HG02759 (cell line): ENCODE data around the gene MYH15.

Experiments used
- ATAC-seq: cut with Tn5 transposase; IDR thresholded peaks from one replicate; pipeline ENCODE4 v1.9.1; 2021; ENCODE audit warnings: mild to moderate bottlenecking, moderate library complexity; ENCODE audit not compliant: unreplicated experiment

MYH15 gene

DNA sequence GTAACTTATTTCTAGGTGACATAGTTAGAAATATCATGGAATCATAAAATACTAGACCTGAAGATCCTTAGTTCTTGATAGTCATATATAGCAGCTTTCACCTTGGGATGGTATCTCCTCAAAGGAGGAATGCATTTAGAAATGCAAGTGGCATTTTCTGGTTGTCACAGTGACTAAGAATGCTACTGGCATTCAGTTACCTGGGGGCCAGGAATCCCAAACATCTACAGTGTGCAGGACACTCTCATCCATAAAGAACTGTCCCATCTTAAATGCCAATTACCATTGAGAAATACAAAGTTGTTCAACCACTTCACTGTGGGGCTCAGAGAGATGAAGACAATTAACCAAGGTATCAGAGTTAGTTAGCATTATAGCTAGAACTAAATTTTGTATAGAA lies 36.7 kb downstream of the MYH15 start:
- no peak for ATAC-seq

DNA sequence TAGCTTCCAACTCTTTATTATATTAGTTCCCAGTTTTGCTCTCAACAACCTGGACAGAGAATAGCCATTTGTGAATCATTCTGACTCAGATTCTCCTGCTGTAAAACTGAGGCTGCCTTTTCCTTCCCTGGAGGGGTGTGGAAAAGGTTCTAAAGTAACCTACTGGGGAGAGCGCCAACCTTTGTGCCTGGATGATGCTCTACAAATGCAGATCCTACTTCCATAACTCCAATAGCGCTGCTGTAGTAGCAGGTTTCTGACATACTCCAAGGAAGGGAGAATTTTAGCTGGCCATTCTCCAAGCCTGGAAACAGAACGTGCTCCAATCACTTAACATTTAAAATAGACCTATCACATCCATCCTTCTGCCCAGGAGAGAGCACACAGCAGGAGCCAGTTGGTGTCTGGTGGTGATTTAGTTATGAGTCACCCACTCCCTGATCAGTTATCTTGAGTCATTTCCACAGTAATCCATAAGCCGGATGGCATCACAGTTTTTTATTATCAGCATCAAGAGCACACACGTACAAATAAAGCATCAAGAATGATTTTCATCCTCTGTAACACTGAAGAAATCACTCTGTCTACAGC lies 38.3 kb downstream of the MYH15 start:
- no peak for ATAC-seq

DNA sequence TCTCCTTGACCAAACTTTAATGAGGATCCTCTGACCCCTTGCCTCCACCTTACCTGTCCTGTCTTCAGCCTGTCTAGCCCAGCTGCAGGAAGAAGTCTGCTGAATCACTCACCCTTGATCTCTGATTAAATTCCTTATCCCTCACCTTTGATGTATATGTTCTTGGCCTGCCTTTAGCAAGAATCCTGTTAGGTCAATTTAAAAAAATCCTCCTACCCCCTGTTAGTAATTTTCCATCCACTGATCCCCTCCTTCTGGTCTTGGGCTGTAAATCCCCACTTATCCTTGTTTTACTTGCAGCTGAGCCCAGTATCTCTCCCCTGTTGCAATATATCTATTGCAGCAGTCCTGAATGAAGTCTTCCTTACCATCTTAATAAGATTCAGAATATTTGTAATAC lies 39.0 kb downstream of the MYH15 start:
- no peak for ATAC-seq

DNA sequence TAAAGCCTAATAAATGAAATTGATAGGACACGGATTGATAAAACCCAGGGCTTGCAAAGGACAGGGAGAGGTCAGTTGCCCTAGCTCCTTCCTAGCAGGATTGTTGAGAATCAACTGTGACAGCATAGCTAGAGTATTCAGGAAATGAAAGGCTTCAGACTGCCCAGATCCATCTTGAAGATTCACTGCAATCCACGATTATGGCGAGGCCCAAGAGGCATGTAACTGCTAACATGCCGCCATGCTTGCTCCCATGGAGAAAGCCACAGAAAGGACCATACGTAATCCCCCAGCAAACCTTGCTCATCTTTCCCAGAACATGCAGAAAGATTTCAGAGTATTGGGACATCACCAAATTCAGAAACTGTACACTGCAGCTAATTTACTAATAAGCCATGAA lies 41.3 kb downstream of the MYH15 start:
- ATAC-seq, result no peak

DNA sequence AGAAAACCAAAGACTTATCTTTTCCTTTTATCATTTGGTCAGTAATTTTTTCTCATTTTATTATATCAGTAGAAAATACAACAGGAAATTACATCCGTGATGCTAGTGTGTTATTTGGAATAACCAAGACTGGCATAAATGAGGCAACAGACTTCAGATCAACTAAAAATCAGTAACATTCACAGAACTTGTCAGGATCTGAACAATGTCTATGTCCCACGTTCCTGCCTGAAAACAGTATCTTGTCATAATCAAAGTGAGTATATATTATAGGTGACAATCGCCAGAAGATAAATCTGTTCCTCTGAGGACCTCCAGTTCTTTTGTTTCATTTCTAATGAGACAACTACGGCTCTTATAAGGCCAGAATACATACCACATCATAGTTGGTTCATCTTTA lies 41.8 kb downstream of the MYH15 start:
- no peak for ATAC-seq

DNA sequence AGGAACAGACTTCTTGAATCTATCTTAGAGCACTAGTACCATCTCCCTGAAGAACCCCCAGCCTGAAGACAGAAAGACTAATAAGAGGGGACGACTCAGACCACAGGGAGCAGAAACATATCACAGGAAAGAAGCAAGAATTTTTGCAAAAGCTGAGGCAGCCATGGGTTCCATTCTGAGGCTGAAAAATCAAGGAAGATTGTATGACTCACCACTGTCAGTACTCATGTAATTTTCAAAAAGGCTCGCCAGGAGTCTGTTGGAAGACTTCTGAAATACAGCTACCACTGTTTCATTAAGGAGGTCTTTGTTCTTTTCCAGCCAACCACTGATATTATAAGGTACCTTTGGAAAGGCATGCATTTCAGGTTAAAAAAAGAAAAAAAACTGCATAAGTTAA lies 47.5 kb downstream of the MYH15 start:
- no peak for ATAC-seq

DNA sequence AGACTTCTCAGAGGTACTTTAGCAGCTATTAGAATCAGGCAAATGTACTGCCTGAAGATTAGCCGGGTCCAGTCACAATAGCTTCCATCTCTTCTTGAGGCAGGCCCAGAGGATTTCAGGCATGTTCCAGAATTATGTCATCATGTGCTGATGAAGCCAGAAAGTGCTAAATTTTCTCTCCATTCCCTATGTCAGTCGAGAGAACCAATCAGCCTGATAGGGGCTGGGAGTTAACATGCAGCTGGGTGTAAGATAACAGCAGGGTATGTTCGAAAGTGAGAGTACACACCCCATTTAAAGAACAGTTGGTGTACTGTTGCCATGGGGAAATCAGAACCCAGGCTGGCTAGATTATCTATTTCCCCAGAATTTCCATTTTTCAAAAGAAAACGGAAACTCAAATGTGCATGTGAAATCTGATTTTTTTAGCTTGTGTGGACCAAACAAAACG lies 48.7 kb downstream of the MYH15 start:
- ATAC-seq, result peak; percentile 74

DNA sequence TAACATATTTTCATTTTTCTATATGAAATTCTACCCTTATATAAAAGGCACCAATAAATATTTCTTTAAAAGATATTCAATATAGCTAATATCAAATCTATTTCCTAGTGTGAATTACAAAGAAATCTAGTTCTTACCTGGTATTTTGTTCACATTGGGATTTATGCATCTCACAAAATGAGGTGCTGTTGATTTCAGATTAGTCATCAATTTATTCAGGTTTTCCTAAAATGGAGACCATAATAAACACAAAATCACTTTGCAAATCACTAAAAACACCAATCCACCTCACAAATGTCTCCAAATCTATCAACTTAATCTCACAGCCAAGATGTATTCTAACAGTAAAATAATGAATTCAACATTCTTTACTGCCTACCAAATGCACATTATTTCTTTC lies 51.2 kb downstream of the MYH15 start:
- ATAC-seq, result no peak

DNA sequence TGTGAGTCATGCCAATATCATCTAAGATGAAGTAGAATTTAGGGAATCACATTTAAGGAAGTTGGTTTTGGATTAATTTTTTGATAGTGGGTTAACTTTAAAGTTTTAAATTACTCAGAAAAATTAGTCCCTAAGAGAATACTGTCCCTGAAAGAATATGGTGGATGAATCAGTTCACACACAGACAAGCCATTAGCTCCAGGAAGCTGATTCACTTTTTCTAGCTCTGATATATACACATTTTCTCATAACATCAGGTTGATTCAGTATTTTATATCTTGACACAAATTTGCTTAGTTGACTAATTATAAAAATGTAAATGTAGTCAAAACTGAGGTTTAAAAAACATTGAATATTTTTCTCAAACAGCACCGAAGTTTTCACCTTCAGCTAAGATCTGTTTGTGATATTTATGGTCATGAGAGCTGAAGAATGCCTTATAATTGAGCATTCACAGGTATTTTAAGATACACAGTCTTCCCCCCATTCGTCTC lies 55.1 kb downstream of the MYH15 start:
- ATAC-seq, result no peak

DNA sequence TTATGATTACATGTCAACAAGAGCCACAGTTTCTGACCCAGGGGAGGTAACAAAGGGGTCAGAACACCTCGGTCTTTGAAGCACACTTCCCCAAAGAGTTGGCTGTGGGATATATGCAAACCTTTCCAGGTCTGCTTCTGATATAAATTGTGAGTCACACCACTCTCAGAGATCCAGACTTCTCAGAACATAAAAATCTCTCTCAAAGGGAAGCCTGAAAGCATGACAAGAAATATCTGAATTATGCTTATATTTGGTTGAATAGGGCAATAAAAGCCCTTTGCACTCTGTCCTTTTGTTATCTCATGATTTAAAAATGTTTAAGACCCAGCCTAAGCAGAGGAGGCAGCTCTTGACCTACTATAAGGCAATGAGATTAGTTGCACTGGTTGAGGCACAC lies 56.8 kb downstream of the MYH15 start:
- ATAC-seq, result no peak

DNA sequence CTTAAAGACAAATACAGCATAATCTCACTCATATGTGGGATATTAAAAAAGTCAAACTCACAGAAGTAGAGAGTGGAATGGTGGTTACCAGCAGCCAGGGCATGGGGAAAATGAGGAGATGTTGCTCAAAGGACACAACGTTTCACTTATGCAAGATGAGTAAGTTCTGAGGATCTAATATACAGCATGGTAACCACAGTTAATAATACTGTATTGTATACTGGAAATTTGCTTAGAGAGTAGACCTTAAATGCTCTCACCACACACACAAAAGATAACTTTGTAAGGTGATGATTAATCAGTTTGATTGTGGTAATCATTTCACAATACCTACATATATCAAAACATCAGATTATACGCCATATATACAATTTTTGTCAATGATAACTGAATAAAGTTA lies 60.0 kb downstream of the MYH15 start:
- ATAC-seq, result no peak

DNA sequence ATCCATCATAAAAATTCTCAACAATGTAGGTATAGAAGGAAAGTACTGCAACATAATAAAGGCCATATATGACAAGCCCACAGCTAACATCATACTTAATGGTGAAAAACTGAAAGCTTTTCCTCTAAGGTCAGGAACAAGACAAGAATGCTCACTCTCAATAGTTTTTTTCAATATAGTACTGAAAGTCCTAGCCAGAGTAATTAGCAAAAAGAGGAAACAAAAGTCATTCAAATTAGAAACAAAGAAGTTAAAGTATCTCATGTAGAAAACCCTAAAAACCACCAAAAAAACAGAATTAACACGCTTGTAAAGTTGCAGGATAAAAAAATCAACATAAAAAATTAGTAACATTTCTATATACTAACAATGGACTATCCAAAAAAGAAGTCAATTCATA lies 61.8 kb downstream of the MYH15 start:
- no peak for ATAC-seq

DNA sequence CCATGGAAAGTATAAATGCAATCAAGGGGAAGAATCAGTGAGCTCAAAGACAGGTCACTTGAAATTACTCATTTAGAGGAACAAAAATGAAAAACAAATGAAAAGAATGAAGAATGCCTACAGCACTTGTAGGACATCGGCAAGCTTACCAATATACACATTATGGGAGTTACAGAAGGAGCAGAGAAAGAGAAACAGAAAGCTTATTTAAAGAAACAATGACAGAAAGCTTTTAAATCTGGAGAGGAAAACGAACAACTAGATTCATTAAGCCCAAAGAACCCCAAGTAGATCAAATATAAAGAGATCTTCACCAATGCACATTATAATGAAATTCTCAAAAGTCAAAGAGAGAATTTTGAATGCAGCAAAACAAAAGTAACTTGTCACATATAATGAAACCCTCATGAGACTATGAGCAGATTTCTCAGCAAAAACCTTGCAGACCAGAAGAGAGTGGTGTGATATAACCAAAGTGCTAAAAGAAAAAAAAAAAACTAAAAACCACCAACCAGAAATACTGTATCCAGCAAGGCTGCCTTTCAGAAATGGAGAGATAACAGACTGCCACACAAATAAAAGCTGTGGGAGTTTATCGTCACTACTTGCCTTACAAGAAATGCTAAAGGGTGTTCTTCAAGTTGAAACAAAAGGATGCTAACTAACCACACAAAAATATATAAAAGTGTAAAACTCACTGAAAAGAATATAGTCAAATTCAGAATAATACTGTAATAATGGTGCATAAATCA lies 63.1 kb downstream of the MYH15 start:
- no peak for ATAC-seq

DNA sequence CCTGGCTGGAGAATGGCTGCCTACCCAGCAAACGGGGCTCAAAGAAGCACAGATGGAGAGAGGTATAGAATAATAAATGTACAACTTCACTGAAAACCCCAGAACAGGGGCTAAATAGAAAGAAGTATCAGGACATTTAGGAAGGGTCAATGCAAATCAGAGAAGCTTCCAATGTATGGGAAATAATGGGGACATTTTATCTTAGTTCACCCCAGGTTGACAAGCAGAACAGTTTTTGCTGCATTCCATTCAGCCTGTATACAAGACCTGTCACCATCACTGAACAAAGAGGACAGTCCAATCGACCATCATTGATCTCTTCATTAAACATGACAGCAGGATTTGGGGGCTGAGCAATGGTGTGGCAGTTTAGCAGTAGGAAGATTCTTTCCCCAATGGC lies 68.1 kb downstream of the MYH15 start:
- no peak for ATAC-seq

DNA sequence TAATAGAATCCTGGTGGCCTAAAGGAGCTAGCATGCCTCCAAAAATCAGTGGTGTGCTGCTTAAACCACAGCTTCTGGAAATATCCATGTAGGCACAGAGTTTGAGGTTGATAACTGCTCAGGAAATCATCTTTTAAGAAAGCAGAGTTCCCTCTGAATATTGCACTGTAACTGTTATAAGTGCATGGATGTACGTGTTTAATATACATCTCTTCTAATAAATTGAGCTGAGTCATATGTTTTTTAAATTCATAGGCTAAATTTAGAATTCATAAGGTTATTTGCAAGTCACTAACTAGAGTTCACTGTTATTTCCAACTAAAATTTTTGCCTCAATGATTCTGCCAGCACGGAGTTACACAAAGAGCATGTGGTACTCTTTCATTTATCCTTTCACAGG lies 68.9 kb downstream of the MYH15 start:
- ATAC-seq, result no peak

DNA sequence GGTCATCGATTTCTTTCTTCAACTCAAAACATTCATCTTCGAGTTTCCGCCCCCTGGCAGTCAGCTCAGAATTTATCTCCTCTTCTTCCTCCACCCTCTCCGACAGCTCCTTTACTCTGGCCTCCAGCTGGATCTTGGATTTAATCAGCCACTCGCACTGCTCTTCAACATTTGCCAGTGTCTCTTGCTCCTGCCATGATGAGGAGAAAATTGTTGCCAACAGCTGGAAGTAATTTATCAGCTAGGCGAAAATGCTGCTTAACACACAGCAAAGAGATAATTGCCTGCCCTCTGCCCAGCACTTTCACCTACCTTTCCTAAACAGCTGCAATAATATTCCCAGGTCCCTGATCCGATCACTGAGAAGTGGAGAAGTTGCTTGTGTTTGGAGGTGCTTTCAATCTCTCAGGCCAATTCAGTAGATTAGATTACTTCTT lies 69.3 kb downstream of the MYH15 start:
- ATAC-seq, result no peak

DNA sequence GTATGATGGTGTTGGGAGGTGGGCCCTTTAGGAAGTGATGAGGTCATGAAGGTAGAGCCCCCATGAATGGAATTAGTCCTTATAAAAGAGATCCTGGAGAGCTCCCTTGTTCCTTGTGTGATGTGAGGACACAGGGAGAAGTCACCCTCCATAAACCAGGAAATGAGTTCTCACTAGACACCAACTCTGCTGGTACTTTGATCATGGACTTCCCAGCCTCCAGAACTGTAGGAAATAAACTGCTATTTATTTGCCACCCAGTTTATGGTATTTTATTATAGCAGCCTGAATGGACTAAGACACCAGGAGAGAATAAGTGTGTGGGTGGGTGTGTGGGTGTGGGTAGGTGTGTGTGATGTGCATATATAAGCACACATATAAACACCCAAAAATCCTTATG lies 71.9 kb downstream of the MYH15 start:
- ATAC-seq, result no peak

DNA sequence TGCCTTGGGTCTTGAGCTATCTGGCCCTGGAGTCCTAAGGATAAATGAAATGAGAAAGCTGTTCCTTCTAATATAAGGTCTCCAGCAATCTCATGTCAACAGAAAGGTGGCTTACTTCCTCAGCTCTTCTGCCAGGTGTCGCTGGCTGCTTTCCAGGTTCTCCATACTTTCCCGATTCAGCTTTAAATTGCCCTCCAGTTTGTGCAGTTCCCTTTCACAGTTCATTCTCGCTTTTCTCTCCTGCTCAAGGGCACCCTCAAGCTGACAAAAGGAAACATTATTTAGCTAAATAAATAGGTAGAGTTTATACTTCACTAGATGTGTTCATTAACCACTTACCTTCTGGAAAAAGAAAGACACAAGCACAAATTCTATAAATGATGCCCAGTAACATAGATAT lies 73.0 kb downstream of the MYH15 start:
- ATAC-seq, result no peak

DNA sequence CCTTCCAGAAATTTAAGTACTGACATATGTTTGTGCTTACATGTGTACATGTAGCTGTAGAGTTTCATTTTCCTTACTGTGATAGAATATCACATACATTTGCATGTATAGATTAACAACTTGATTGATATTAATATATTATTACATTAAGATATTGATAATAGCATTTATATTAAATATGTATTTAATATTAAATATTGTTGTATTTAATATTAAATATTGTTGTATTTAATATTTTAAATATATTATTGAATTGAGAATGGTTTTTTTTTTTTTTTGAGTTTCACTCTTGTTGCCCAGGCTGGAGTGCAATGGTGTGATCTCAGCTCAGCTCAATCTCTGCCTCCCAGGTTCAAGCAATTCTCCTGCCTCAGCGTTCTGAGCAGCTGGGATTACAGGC lies 76.5 kb downstream of the MYH15 start:
- no peak for ATAC-seq

DNA sequence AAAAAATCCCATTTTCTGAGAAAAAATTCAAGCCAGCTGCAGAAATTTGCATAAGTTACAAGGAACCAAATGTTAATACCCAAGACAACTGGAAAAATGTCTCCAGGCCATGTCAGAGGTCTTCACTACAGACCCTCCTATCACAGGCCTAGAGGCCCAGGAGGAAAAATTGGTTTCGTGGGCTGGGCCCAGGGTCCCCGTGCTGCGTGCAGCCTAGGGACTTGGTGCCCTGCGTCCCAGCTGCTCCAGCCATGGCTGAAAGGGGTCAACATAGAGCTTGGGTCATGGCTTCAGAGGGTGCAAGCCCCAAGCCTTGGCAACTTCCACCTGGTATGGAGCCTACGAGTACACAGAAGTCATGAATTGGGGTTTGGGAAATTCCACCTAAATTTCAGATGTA lies 78.0 kb downstream of the MYH15 start:
- ATAC-seq, result no peak

DNA sequence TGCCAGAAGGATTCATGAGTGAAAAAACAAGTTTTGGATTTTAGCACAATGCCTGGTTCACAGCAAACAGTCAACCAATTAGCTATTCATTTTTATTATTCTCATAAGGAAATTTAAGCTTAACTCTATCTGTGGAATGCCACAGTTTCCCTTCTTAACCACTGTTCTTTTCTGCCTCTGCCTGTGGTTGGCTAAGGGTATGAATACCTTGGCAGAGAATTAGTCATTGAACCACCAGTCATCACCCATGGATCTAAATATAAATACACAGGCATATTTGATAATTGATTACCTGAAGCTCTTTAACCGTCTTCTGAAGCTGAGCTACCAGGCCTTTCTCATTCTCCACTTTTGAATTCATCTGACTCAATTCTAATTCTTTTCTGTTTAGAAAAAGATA lies 79.9 kb downstream of the MYH15 start:
- no peak for ATAC-seq

DNA sequence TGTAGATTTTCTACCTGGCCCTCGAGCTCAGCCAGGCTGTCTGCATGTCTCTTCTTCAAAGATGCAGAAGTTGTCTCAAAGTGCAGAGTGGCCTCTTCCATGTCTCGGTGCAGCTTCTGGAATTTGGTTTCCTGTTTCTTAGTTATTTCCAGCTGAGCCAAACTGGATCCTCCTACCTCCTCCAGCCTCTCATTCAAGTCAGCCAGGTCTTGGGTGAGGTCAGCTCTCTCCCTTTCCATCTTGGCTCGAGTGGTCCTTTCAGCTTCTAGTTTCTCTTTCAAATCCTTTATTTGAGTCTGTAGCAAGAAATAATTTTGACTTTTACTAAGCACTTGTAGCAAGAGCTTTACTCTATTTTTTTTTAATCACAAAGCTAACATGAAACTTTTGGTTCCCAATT lies 81.8 kb downstream of the MYH15 start:
- no peak for ATAC-seq

DNA sequence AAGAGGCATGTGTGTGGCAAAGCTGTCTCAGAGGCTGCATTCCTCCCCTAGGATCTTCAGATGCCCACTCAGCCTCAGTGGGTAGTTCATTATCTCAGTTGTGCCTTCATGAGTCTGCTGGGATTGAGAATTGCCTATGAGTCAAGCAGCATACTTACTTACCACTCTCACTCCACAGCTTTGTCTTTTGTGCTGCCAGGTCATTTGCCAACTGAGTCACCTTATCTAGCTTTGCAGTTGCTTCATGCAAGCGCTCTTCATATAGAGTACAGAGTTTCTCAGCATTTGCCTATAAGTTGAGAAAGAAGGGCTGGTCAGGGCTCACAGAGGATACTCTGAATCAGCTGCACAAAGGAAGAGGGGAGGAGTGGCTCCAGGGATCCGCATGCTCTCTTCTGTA lies 89.5 kb downstream of the MYH15 start:
- ATAC-seq, result no peak
